ENCODE results near the gene MEF2D.

Gene MEF2D

GRCh38 chr1:156488566-156489165 lies 11.9 kb downstream of the MEF2D start:
- DNase-seq (ENCODE audit: low spot score), result peak; percentile 11

- DNase-seq (ENCODE audit: low spot score), result no peak
Measured at GRCh38 chr1:156487862-156488261, 12.7 kb downstream of the MEF2D start.

- peak; percentile 83 for DNase-seq (ENCODE audit: low spot score)
Measured at GRCh38 chr1:156486421-156487344, 13.9 kb downstream of the MEF2D start.

GRCh38 chr1:156485984-156486383 lies 14.6 kb downstream of the MEF2D start:
- no peak for DNase-seq (ENCODE audit: low spot score)

- peak; percentile 16 for DNase-seq (ENCODE audit: low spot score)
Measured at GRCh38 chr1:156484480-156485058, 16.0 kb downstream of the MEF2D start.

- DNase-seq (ENCODE audit: low spot score), result peak; percentile 10
Measured at GRCh38 chr1:156483397-156483796, 17.2 kb downstream of the MEF2D start.

GRCh38 chr1:156482276-156482675 lies 18.3 kb downstream of the MEF2D start:
- DNase-seq (ENCODE audit: low spot score), result peak; percentile 10

GRCh38 chr1:156481527-156481926 lies 19.0 kb downstream of the MEF2D start:
- no peak for DNase-seq (ENCODE audit: low spot score)

- no peak for DNase-seq (ENCODE audit: low spot score)
Measured at GRCh38 chr1:156480411-156481192, 20.0 kb downstream of the MEF2D start.

GRCh38 chr1:156480016-156480370 lies 20.6 kb downstream of the MEF2D start:
- DNase-seq (ENCODE audit: low spot score), result no peak

- DNase-seq (ENCODE audit: low spot score), result no peak
Measured at GRCh38 chr1:156479093-156480015, 21.2 kb downstream of the MEF2D start.

- no peak for DNase-seq (ENCODE audit: low spot score)
Measured at GRCh38 chr1:156478250-156478627, 22.3 kb downstream of the MEF2D start.

- no peak for DNase-seq (ENCODE audit: low spot score)
Measured at GRCh38 chr1:156477526-156478249, 22.9 kb downstream of the MEF2D start.

GRCh38 chr1:156476501-156477298 lies 23.9 kb downstream of the MEF2D start:
- no peak for DNase-seq (ENCODE audit: low spot score)

GRCh38 chr1:156475568-156476500 lies 24.7 kb downstream of the MEF2D start:
- DNase-seq (ENCODE audit: low spot score), result peak; percentile 81

- no peak for DNase-seq (ENCODE audit: low spot score)
Measured at GRCh38 chr1:156474966-156475365, 25.6 kb downstream of the MEF2D start.

GRCh38 chr1:156471496-156472490 lies 28.8 kb downstream of the MEF2D start:
- peak; percentile 36 for DNase-seq (ENCODE audit: low spot score)

Measured in cerebellar cortex (tissue), 1 donor.